PC-9 (cell line): Measurements from ENCODE around the gene PSMD3. TPM values are rescaled to one million over a fixed set of nuclear protein-coding genes. Genes with fewer than 3 reads are reported as not detected.

Source experiments
- BruUV-seq: library from RNA; stranded (reverse); fragments of 400-500 nt; replicated peaks from 2 replicates; lab custom pipeline; 2021; lab: Mats Ljungman, UMichigan
- CTCF ChIA-PET: fragments of 300-600 bp; sonication (Branson Sonifier 250); formaldehyde crosslinking; loops from one replicate; lab custom pipeline; 2022; ENCODE audit warnings: antibody characterized with exemption; lab: Charles Lee
- POLR2A ChIA-PET: fragments of 300-600 bp; sonication (Branson Sonifier 250); formaldehyde crosslinking; loops from one replicate; lab custom pipeline; 2022; ENCODE audit warnings: antibody characterized with exemption; ENCODE audit not compliant: unreplicated experiment; lab: Charles Lee
- DNase-seq, 2 experiments: peaks; one replicate each; pipeline versions ENCODE4 v3.0.0 to v3.0.0-alpha.2; 2015 to 2022; ENCODE audit warnings: mixed read lengths in 1 of 2
- H2AFZ ChIP-seq: fragments of 200-600 bp; sonication (generic); 2 replicates; pipeline ENCODE4 v1.8.1; 2017; ENCODE audit warnings: antibody characterized with exemption
- H3F3A ChIP-seq: fragments of 200-600 bp; sonication (generic); 2 replicates; pipeline ENCODE4 v1.8.1; 2017; ENCODE audit warnings: antibody characterized with exemption, mild to moderate bottlenecking, low read depth; ENCODE audit not compliant: insufficient read depth
- H3K27ac ChIP-seq: fragments of 200-600 bp; sonication (generic); 2 replicates; pipeline ENCODE4 v1.6.1; 2016; ENCODE audit warnings: mixed run types
- H3K27me3 ChIP-seq: fragments of 200-600 bp; sonication (generic); 2 replicates; pipeline ENCODE4 v1.6.1; 2016; ENCODE audit warnings: low read depth, mixed run types; ENCODE audit not compliant: insufficient read depth
- H3K36me3 ChIP-seq: fragments of 200-600 bp; sonication (generic); 2 replicates; pipeline ENCODE4 v1.6.1; 2016; ENCODE audit warnings: low read depth, mixed run types
- H3K4me1 ChIP-seq: fragments of 200-600 bp; sonication (generic); replicated peaks from 2 replicates; pipeline ENCODE4 v1.6.1; 2016; ENCODE audit warnings: mixed run types; ENCODE audit not compliant: insufficient read depth
- H3K4me2 ChIP-seq: fragments of 200-600 bp; sonication (generic); 2 replicates; pipeline ENCODE4 v1.6.1; 2017; ENCODE audit warnings: mixed run types
- H3K4me3 ChIP-seq: fragments of 200-600 bp; sonication (generic); 2 replicates; pipeline ENCODE4 v1.6.1; 2016; ENCODE audit warnings: mixed run types
- H3K79me2 ChIP-seq: fragments of 200-600 bp; sonication (generic); 2 replicates; pipeline ENCODE4 v1.6.1; 2017; ENCODE audit warnings: low read depth, mixed run types
- H3K9me2 ChIP-seq: fragments of 200-600 bp; sonication (generic); 2 replicates; pipeline ENCODE4 v1.8.1; 2017; ENCODE audit warnings: mild to moderate bottlenecking; ENCODE audit not compliant: insufficient read depth
- H3K9me3 ChIP-seq: fragments of 200-600 bp; sonication (generic); 2 replicates; pipeline ENCODE4 v1.8.1; 2016; ENCODE audit warnings: low read depth; ENCODE audit not compliant: insufficient read depth
- H4K20me1 ChIP-seq: fragments of 200-600 bp; sonication (generic); 2 replicates; pipeline ENCODE4 v1.8.1; 2017; ENCODE audit not compliant: insufficient read depth
- CTCF ChIP-seq: fragments of 200-600 bp; sonication (generic); conservative IDR thresholded peaks from 2 replicates; pipeline ENCODE4 v1.6.1; 2017; ENCODE audit warnings: mixed run types, antibody characterized with exemption, mild to moderate bottlenecking, moderate library complexity
- EZH2 ChIP-seq: fragments of 200-600 bp; sonication (generic); IDR thresholded peaks from 2 replicates; pipeline ENCODE4 v1.8.0; 2017; ENCODE audit warnings: antibody characterized with exemption, low read depth
- intact Hi-C: fragments of 100-400 bp; cut with micrococcal nuclease; formaldehyde crosslinking; loops from one replicate; pipeline ENCODE4 v1.10.0; 2022; ENCODE audit not compliant: unreplicated experiment
- total RNA-seq: library from RNA; stranded (reverse); gene quantifications from 2 replicates; pipeline ENCODE4 v1.2.3, GENCODE V29; 2021

The PSMD3 gene
- total RNA-seq, 1 experiment from 2014 or later: 130 TPM

DNA sequence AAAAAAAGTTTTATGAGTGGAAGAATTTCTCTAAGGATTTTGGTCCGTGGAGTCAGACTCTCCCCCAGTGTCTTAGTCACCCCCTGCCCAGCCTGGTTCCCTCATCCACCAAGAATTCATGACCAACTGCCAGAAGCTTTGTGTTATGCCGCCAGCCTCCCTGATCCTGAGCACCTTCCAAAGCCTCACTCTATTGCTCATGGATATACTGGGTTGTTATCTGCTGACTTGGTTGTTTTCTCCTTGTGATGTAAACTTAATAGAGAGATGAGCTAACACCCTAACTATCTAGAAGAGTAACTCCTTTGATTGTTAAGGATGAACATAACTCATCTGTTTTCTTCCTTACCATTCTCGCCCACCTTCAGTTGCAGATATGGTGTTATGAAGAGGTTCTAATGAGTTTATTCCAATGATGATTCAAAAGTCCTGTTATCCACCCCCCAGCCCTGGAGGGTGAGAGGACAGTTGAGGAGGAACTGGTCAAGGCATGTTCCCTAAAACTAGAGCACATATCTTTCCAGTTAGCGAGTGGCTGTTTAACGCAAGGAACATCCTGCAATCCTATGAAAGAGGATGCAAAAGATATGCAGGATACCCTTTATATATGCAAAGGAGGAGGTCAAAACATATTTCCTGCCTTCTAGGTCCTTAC, 1.5 kb upstream of the PSMD3 start:
- CTCF ChIA-PET: no interaction called here
- H3K4me1 ChIP-seq: peaks cover 15% of the 10 kb centered on the region
- no TSS peak for BruUV-seq
- no peak for DNase-seq
- no peaks in the 10 kb centered on the region for H3K36me3 ChIP-seq
- no peaks in the 10 kb centered on the region for H3K9me2 ChIP-seq
- H3K79me2 ChIP-seq: peaks cover 31% of the 10 kb centered on the region
- no peak overlapping the region for H3K27ac ChIP-seq
- H3K4me3 ChIP-seq: no peak overlapping the region
- H2AFZ ChIP-seq: no peak overlapping the region
- TF ChIP-seq EZH2 (no peak), CTCF (no peak)
- peaks cover 28% of the 10 kb centered on the region for H4K20me1 ChIP-seq
- no peaks in the 10 kb centered on the region for H3K27me3 ChIP-seq
- POLR2A ChIA-PET: interaction anchor here (0.6 kb wide), 1 partner anchor 25 kb away, joined by 15 read pairs; no protein-coding TSS in a partner anchor
- intact Hi-C loops: no loop called here
- no peaks in the 10 kb centered on the region for H3K9me3 ChIP-seq
- no peaks in the 10 kb centered on the region for H3F3A ChIP-seq
- H3K4me2 ChIP-seq: peak overlapping the region; percentile 97; the same call in 1 of the 2 replicates

DNA sequence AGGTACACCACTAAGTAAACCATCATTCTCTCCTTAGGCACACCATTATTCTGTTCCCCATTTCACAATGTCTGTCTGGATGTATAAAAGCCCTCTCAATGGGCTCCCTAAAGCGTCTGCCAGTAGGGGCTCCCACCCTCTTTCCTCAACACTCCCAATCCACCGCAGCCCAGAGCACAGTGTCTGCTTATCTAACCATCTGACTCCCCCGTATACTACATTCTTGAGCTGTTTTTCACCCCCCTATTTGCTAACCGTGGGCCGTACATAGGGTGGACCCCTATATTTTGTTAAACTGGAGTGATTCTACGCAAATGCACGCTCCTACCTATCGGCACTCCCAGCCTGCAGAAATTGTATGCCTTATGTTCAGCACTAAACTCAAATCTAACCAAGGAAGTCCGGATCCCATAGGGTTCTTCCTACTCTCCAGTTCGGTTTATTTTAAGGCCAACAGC, 685 bp upstream of the PSMD3 start:
- Histone ChIP-seq H3K79me2 (peaks cover 31% of the 10 kb centered on the region), H3K4me2 (peak overlapping the region; percentile 97), H3K36me3 (peaks cover 4% of the 10 kb centered on the region; the same call in 1 of the 2 replicates), H4K20me1 (peaks cover 28% of the 10 kb centered on the region), H3K27ac (no peak overlapping the region), H2AFZ (peak overlapping the region; percentile 95), H3K4me1 (peaks cover 15% of the 10 kb centered on the region), H3K9me3 (no peaks in the 10 kb centered on the region), H3K9me2 (no peaks in the 10 kb centered on the region), H3K27me3 (no peaks in the 10 kb centered on the region), H3K4me3 (peak overlapping the region; percentile 100), H3F3A (no peaks in the 10 kb centered on the region)
- ChIA-PET CTCF (interaction anchor here (0.6 to 1.5 kb wide), 6 partner anchors 21 to 395 kb away, joined by 3 to 13 read pairs (median 4); no protein-coding TSS in a partner anchor), POLR2A (interaction anchor here (0.6 to 0.9 kb wide), 3 partner anchors 42 to 197 kb away, joined by 3 to 5 read pairs (median 5); no protein-coding TSS in a partner anchor)
- TF ChIP-seq EZH2 (no peak), CTCF (no peak)
- intact Hi-C loops: loop anchor here (1.0 to 10.0 kb wide), 7 partner anchors 21 to 435 kb away; partner anchors contain the start of gene MIEN1
- no peak for DNase-seq
- TSS peak; percentile 11 for BruUV-seq

DNA sequence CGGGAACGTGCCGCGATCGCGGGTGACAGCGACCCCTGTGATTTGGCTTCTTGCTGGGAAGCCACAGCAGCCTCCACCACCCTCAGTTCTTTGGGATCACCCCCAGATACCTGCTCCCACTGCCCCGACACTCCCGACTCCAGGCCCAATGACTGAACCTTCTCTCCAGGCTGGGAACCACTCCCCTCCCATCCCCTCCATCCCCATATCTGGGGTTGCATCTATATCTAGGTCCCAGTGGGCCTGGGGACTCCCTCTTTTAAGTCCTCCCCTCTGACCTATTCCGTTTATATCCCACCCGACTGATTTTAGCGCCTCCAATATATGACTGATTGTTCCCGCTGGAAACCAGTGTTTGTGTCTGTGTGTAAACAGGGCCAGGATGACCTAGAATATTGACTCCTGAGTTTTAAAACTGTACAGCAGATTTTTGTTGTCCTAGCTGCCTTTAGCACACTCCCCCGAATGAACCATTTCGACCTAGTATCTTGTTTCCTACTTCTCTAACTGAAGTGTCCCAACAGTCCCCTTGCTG, 667 bp downstream of the PSMD3 start:
- Histone ChIP-seq H3K27ac (peak overlapping the region; percentile 57), H3K9me2 (no peaks in the 10 kb centered on the region), H4K20me1 (peaks cover 28% of the 10 kb centered on the region), H3K4me1 (peaks cover 15% of the 10 kb centered on the region), H2AFZ (peak overlapping the region; percentile 73; the same call in 1 of the 2 replicates), H3K4me2 (peak overlapping the region; percentile 94), H3K9me3 (no peaks in the 10 kb centered on the region), H3K27me3 (no peaks in the 10 kb centered on the region), H3K79me2 (peaks cover 31% of the 10 kb centered on the region), H3K4me3 (peak overlapping the region; percentile 100), H3F3A (no peaks in the 10 kb centered on the region), H3K36me3 (peaks cover 16% of the 10 kb centered on the region)
- peak in 1 of 2 experiments; percentile 11 for DNase-seq
- TF ChIP-seq CTCF (no peak), EZH2 (no peak)
- no TSS peak for BruUV-seq
- intact Hi-C loops: loop anchor here (2.0 to 10.0 kb wide), 2 partner anchors 46 to 436 kb away; no protein-coding TSS in a partner anchor
- CTCF ChIA-PET: interaction anchor here (0.5 to 1.5 kb wide), 7 partner anchors 22 to 360 kb away, joined by 3 to 7 read pairs (median 4); partner anchors contain the start of gene GSDMB
- POLR2A ChIA-PET: interaction anchor here (0.6 to 0.9 kb wide), 3 partner anchors 40 to 781 kb away, joined by 3 to 5 read pairs (median 3); partner anchors contain the start of genes RPL19 and WIPF2
